Psoas muscle (tissue), 8 donors: ENCODE results near the gene FOXI3. TPM values are rescaled to one million over a fixed set of nuclear protein-coding genes. Genes with fewer than 3 reads are reported as not detected.

Experiments used
- ATAC-seq, 4 donors: fragments of 200-7000 bp; cut with Tn5 transposase; one replicate each; pipeline ENCODE4 v1.9.1; 2020; ENCODE audit warnings: moderate library complexity in 3 of 4, mild to moderate bottlenecking in 2 of 4
- DNase-seq, 2 donors: peaks; one replicate each; pipeline ENCODE4 v3.0.0-alpha.2; 2020
- H3K27ac ChIP-seq: fragments of 200-600 bp; one replicate; pipeline ENCODE4 v1.8.0; 2022
- H3K27me3 ChIP-seq, 3 donors: fragments of 200-600 bp in 1 of 3; one replicate each; pipeline versions ENCODE4 v1.6.1 to v1.8.0; 2013 to 2022; ENCODE audit warnings: low read length in 2 of 3, mild to moderate bottlenecking in 2 of 3, moderate library complexity in 1 of 3; ENCODE audit not compliant: insufficient read depth in 3 of 3
- H3K36me3 ChIP-seq, 2 donors: fragments of 200-600 bp in 1 of 2; one replicate each; pipeline versions ENCODE4 v1.6.1 to v1.8.0; 2013 to 2022; ENCODE audit warnings: low read depth in 1 of 2, mild to moderate bottlenecking in 1 of 2, moderate library complexity in 1 of 2; ENCODE audit not compliant: insufficient read depth in 1 of 2
- H3K4me1 ChIP-seq: fragments of 200-600 bp; one replicate; pipeline ENCODE4 v1.8.0; 2022
- H3K4me3 ChIP-seq: fragments of 200-600 bp; one replicate; pipeline ENCODE4 v1.8.0; 2022; ENCODE audit warnings: mild to moderate bottlenecking
- H3K9me3 ChIP-seq: fragments of 200-600 bp; one replicate; pipeline ENCODE4 v1.8.0; 2022
- WGBS, 3 donors: extraction: QIAGEN DNeasy Blood & Tissue Kit; methylation state at CpG; one replicate each; pipeline versions ENCODE4 v1.1.6 to v1.1.7; 2013; 5-methylcytosine and 5-hydroxymethylcytosine counted together
- intact Hi-C, 2 donors: fragments of 100-400 bp; cut with DNase I; formaldehyde crosslinking; loops; one replicate each; pipeline versions ENCODE4 v1.11.0 to v1.14.2; 2022
- polyA plus RNA-seq, 3 donors: library from polyadenylated mRNA; stranded (reverse); fragments of 200-250 nt; gene quantifications; one replicate each; pipeline ENCODE4 v1.2.3, GENCODE V29; 2013
- total RNA-seq, 4 donors: library from RNA; stranded (reverse); fragmentation: NEBNext Ultra II Directional in 2 of 4; extraction: Animal tissue kit (Norgen Biotek cat#: 25700) in 2 of 4; gene quantifications; one replicate each; pipeline versions ENCODE4 v1.2.1 to v1.2.4, GENCODE V29; 2021 to 2023
- TF ChIP-seq, protein P1 (sequence below): fragments of 200-600 bp; IDR thresholded peaks from one replicate; pipeline ENCODE4 v1.8.0; 2022; ENCODE audit warnings: antibody characterized with exemption
- donor health status: healthy with polysubstance abuse.
- donor health status: DM: no; HTN: no; CAD: no; lungs with moderate emphysema.
- donor health status: Bipolar disorder and iron deficiency.
- donor health status: healthy.
- donor health status: DM: yes; HTN: yes; CAD: no.
- donor health status: DM: no; HTN: no; CAD: no.
- donor health status: DM: no; HTN: no; CAD: no.
- donor health status: DM: yes; HTN: yes; CAD: no.

FOXI3 gene
- total and polyA plus RNA-seq, 7 donors = not detected

DNA sequence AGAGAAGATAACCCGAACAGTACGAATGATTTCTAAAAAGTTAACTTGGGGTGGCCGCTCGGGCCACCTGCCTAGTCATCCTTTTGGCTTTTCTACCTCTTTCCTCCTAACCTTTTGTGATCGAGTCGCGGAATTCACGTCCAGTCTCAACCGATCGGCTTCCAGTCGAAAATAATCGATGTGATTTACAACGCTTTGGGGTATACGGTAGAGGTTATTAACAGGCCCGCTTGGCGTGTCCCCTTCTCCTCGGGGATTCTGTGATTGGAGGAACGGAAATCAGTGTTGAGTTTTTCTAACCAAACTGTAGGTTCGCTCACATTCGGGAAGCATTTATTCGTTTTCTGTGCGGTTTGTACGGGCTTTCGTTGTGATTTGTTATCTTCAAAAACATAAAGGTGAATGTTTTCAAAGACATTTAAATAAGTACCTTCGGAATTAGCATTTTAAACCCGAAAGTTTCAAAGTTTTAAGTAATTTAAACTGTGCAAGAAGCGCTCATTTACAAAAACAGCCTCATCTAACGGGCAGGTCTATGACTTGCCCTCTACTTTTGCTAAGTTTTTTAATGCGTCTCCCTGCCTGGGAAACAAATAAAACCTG, 588 bp upstream of the FOXI3 start:
- peaks cover 5 to 79% (median 14%) of the 10 kb centered on the region in 3 donors for H3K27me3 ChIP-seq
- H3K4me3 ChIP-seq = peak overlapping the region; percentile 54
- no peaks in the 10 kb centered on the region for H3K36me3 ChIP-seq
- TF ChIP-seq, protein P1, sequence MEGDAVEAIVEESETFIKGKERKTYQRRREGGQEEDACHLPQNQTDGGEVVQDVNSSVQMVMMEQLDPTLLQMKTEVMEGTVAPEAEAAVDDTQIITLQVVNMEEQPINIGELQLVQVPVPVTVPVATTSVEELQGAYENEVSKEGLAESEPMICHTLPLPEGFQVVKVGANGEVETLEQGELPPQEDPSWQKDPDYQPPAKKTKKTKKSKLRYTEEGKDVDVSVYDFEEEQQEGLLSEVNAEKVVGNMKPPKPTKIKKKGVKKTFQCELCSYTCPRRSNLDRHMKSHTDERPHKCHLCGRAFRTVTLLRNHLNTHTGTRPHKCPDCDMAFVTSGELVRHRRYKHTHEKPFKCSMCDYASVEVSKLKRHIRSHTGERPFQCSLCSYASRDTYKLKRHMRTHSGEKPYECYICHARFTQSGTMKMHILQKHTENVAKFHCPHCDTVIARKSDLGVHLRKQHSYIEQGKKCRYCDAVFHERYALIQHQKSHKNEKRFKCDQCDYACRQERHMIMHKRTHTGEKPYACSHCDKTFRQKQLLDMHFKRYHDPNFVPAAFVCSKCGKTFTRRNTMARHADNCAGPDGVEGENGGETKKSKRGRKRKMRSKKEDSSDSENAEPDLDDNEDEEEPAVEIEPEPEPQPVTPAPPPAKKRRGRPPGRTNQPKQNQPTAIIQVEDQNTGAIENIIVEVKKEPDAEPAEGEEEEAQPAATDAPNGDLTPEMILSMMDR = no peak
- H3K9me3 ChIP-seq = no peaks in the 10 kb centered on the region
- intact Hi-C loops = no loop called here
- ATAC-seq (no peak), DNase-seq (no peak)
- H3K27ac ChIP-seq = no peak overlapping the region
- no peaks in the 10 kb centered on the region for H3K4me1 ChIP-seq
- 6 to 8% (median 7%) methylated on average over 29 of the region's 29 CpGs for WGBS, 3 donors

DNA sequence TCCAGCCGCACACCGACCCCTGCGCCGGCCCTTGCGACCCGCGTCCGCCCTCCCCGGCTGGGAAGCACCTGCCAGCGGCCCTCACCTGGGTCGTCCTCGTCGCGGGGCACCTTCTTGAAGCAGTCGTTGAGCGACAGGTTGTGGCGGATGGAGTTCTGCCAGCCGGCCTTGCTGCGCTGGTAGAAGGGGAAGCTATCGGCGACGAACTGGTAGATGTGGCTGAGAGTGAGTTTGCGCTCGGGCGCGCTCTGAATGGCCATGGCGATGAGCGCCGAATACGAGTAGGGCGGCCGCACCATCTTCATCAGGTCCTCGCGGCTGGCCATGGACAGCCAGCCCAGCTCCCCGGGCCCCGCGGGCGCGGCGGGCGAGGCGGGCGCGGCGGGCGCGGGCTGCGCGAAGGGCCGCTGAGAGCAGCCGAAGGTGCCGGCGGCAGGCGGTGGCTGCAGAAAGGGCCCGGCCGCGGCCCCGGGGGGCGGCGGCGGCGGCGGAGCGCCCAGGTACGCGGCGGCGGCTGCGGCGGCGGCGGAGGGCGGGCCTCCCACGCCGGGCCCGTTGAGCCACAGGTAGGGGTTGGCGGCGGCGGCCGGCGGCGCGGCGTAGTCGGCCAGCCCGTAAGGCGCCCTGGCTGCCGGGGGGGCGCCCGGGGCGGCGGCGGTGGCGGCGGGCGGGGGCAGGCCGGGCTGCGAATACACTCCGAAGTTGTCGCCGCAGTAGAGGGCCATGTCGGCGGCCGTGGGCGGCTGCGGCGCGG, 505 bp downstream of the FOXI3 start:
- Histone ChIP-seq H3K27ac (no peak overlapping the region), H3K36me3 (no peaks in the 10 kb centered on the region), H3K27me3 (peaks cover 5 to 80% (median 14%) of the 10 kb centered on the region in 3 donors), H3K4me3 (peak overlapping the region; percentile 54), H3K4me1 (no peaks in the 10 kb centered on the region), H3K9me3 (no peaks in the 10 kb centered on the region)
- DNase-seq (peak in 1 of 2 donors; percentile 54), ATAC-seq (no peak)
- TF ChIP-seq, protein P1 = no peak
- intact Hi-C loops = no loop called here
- WGBS, 3 donors = 1 to 3% (median 2%) methylated on average over 43 to 108 of the region's 108 CpGs

DNA sequence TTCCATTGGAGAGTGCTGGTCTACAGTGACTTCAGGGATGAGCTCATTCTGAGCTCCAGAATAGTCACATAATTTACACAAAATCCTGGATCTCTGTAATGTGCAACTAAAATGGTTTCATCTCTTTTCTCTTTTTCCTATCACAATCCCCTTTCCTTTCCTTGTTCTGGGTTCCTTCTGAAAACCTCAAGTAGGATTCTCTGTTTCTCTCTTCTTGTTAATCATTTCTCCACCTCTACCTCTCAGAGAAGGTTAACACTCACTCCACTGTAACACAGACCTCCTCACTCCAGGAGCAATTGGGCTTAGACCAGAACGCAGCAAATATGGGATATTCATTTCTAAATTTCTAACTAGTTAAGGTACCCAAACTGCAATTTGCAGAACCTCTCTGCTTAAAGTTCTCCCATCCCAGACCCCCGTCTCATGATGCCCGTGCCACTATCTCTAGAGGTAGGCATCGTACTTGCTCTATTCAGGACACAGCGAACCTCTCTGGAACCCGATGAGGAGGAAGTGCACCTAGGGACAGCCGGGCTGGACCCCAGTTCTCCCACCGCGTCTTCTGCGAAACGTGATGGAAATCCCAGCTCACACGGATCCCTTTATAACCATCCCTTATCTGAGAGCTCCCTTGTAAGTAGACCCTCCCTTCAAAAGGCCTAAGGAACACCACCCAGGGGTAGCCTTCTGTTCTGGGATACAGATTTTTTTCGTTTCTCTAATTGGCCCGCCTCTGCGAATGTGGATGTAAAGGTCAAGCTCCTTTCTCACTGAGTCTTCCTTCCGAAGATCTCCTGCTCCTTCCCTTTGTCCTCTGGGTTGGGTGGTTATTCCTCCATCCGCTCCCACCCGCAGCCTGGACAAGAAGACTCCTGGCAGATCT, 1.3 kb downstream of the FOXI3 start:
- whole genome bisulfite sequencing, 3 donors = 16 to 33% (median 28%) methylated on average over 18 of the region's 18 CpGs
- Histone ChIP-seq H3K9me3 (no peaks in the 10 kb centered on the region), H3K36me3 (no peaks in the 10 kb centered on the region), H3K4me1 (no peaks in the 10 kb centered on the region), H3K27me3 (peaks cover 5 to 76% (median 14%) of the 10 kb centered on the region in 3 donors), H3K27ac (no peak overlapping the region), H3K4me3 (no peak overlapping the region)
- ATAC-seq (no peak), DNase-seq (no peak)
- TF ChIP-seq, protein P1 = no peak
- intact Hi-C loops = no loop called here

DNA sequence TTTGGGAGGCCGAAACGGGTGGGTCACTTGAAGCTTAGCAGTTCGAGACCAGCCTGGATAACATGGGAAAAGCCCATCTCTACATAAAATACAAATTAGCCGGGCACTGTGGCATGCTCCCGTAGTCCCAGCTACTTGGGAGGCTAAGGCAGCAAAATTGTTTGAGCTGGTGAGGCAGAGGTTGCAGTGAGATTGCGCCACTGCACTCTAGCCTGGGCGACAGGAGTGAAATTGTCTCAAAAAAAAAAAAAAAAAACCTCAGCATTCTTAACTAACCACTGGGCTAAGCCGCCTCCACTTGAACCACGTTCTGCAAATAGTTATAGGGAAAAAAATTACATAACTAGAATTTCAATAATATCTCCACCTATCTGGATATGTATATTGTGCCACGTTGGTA, 2.3 kb downstream of the FOXI3 start:
- no peaks in the 10 kb centered on the region for H3K4me1 ChIP-seq
- no peaks in the 10 kb centered on the region for H3K36me3 ChIP-seq
- TF ChIP-seq, protein P1 = no peak
- intact Hi-C loops = no loop called here
- no peak for ATAC-seq
- no peak overlapping the region for H3K4me3 ChIP-seq
- H3K9me3 ChIP-seq = no peaks in the 10 kb centered on the region
- peaks cover 5 to 71% (median 12%) of the 10 kb centered on the region in 3 donors for H3K27me3 ChIP-seq
- 87 to 91% (median 88%) methylated on average over 10 of the region's 10 CpGs for WGBS, 3 donors
- DNase-seq = no peak
- H3K27ac ChIP-seq = no peak overlapping the region
